ENCODE results near the gene CKAP5. TPM values are rescaled to one million over a fixed set of nuclear protein-coding genes. Genes with fewer than 3 reads are reported as not detected.

Gene CKAP5
- total RNA-seq, 1 donor from 2014 or later: 193 TPM

DNA sequence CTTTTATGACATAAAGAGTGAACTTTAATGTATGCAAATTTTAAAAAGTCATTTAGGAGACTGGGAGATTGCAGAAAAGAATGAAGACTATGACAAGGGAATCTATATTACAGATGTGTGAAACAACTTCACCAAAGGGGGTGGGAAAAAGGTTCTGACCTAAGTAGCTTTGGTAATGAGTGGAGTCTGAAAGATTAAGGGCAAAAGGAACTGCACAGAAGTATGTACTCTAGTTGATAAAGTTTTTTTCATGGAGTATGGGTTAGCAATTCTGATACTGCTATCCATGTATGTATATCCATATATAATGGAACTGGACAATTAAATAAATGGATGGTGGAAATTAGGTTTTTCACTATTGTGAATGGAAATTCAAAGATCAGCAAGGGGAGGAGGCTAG lies 9.2 kb downstream of the CKAP5 start:
- Mint-ChIP-seq H3K4me1 (ENCODE audit: low read depth, unreplicated experiment) (peaks cover 3% of the 10 kb centered on the region), H3K27me3 (ENCODE audit: unreplicated experiment) (no peaks in the 10 kb centered on the region), H3K9me3 (ENCODE audit: unreplicated experiment) (no peaks in the 10 kb centered on the region), H3K4me3 (ENCODE audit: unreplicated experiment) (no peak overlapping the region), H3K27ac (ENCODE audit: unreplicated experiment) (no peak overlapping the region), H3K36me3 (ENCODE audit: unreplicated experiment) (no peaks in the 10 kb centered on the region)
- no peak for DNase-seq
- TF ChIP-seq, protein P1, sequence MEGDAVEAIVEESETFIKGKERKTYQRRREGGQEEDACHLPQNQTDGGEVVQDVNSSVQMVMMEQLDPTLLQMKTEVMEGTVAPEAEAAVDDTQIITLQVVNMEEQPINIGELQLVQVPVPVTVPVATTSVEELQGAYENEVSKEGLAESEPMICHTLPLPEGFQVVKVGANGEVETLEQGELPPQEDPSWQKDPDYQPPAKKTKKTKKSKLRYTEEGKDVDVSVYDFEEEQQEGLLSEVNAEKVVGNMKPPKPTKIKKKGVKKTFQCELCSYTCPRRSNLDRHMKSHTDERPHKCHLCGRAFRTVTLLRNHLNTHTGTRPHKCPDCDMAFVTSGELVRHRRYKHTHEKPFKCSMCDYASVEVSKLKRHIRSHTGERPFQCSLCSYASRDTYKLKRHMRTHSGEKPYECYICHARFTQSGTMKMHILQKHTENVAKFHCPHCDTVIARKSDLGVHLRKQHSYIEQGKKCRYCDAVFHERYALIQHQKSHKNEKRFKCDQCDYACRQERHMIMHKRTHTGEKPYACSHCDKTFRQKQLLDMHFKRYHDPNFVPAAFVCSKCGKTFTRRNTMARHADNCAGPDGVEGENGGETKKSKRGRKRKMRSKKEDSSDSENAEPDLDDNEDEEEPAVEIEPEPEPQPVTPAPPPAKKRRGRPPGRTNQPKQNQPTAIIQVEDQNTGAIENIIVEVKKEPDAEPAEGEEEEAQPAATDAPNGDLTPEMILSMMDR (IDR thresholded peaks at IDR 0.05; ENCODE audit: partially characterized antibody, unreplicated experiment): no peak

DNA sequence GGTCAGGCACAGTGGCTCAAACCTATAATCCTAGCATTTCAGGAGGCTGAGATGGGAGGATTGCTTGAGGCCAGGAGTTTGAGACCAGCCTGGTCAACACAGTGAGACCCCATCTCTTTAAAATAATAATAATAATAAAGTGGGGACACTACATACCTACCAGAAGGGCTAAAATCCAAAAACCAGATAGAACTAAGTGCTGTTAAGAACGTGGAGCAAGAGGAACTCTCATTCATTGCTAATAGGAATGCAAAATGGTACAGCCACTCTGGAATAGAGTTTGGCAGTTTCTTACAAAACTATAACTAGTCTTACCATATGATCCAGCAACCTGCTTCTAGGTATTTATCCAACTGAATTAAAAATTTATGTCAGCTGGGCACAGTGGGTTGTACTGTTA lies 9.6 kb downstream of the CKAP5 start:
- Mint-ChIP-seq H3K27me3 (ENCODE audit: unreplicated experiment) (no peaks in the 10 kb centered on the region), H3K4me1 (ENCODE audit: low read depth, unreplicated experiment) (peaks cover 3% of the 10 kb centered on the region), H3K9me3 (ENCODE audit: unreplicated experiment) (no peaks in the 10 kb centered on the region), H3K27ac (ENCODE audit: unreplicated experiment) (no peak overlapping the region), H3K36me3 (ENCODE audit: unreplicated experiment) (no peaks in the 10 kb centered on the region), H3K4me3 (ENCODE audit: unreplicated experiment) (no peak overlapping the region)
- DNase-seq: no peak
- TF ChIP-seq, protein P1 (IDR thresholded peaks at IDR 0.05; ENCODE audit: partially characterized antibody, unreplicated experiment): no peak

DNA sequence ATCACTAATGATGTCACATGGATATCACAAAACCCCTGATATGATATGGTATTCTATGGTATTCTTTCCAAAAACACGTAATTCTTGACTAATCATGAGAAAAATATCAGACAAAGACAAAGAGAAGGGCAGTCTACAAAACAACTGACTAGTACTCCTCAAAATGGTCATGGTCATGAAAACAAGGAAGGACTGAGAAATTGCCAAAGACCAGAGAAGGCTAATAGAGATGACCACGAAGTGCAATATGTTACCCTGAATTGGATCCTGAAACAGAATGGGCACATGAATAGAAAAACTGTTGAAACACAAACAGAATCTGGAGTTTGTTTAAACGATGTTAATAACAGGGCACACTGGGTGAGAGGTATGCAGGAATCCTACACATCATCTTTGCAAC lies 10.2 kb downstream of the CKAP5 start:
- H3K27ac Mint-ChIP-seq (ENCODE audit: unreplicated experiment): no peak overlapping the region
- DNase-seq: no peak
- H3K27me3 Mint-ChIP-seq (ENCODE audit: unreplicated experiment): no peaks in the 10 kb centered on the region
- TF ChIP-seq, protein P1 (IDR thresholded peaks at IDR 0.05; ENCODE audit: partially characterized antibody, unreplicated experiment): no peak
- H3K4me1 Mint-ChIP-seq (ENCODE audit: low read depth, unreplicated experiment): peaks cover 3% of the 10 kb centered on the region
- no peaks in the 10 kb centered on the region for H3K9me3 Mint-ChIP-seq (ENCODE audit: unreplicated experiment)
- no peaks in the 10 kb centered on the region for H3K36me3 Mint-ChIP-seq (ENCODE audit: unreplicated experiment)
- H3K4me3 Mint-ChIP-seq (ENCODE audit: unreplicated experiment): no peak overlapping the region

DNA sequence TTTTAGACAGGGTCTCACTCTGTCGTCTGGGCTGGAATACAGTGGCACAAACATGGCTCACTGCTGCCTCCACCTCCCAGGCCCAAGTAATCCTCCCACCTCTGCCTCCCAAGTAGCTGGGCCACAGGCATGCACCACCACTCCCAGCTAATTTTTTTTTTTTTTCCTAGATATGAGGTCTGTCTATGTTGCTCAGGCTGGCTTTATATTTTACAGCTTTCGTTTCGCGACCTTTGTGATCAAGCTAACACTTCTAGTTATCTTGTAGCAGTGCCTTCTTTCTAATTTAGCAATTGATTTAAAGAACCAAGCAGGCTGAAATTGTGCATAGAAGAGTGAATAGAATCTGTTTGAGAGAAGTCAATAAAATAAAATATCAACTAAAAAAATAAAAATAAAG lies 11.3 kb downstream of the CKAP5 start:
- TF ChIP-seq, protein P1 (IDR thresholded peaks at IDR 0.05; ENCODE audit: partially characterized antibody, unreplicated experiment): no peak
- H3K4me1 Mint-ChIP-seq (ENCODE audit: low read depth, unreplicated experiment): peaks cover 3% of the 10 kb centered on the region
- no peak overlapping the region for H3K4me3 Mint-ChIP-seq (ENCODE audit: unreplicated experiment)
- no peaks in the 10 kb centered on the region for H3K36me3 Mint-ChIP-seq (ENCODE audit: unreplicated experiment)
- H3K9me3 Mint-ChIP-seq (ENCODE audit: unreplicated experiment): no peaks in the 10 kb centered on the region
- no peak overlapping the region for H3K27ac Mint-ChIP-seq (ENCODE audit: unreplicated experiment)
- no peaks in the 10 kb centered on the region for H3K27me3 Mint-ChIP-seq (ENCODE audit: unreplicated experiment)
- no peak for DNase-seq

DNA sequence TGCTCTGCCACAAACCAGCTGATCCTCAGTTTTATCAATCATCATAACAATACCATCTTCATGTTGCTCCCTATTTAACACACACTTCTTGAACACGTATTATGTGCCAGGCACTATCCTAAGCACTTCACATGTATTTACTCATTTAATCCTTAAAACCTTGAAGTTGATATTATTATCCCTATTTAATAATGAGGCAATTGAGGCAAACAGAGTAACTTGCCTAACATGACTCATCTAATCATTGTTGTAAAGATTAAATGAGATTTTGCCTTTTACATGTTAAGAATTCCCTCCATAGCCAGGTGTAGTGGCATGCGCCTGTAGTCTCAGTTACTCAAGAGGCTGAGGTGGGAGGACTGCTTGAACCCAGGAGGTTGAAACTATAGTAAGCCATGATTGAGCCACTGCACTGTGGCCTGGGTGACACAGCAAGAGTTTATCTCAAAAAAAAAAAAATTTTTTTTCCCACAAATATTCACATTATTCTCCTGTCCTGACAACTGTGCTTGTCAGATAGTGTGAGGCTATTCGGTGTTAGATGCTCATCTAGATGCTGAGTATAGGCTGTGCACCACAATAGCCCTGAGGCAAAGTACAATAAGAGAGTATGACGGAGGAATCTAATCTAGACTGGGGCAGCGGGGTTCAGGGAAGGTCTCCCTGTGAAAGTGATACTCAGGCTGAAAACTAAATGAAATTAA lies 13.4 kb downstream of the CKAP5 start:
- H3K27ac Mint-ChIP-seq (ENCODE audit: unreplicated experiment): no peak overlapping the region

More for the DNA sequence above, 13.4 kb downstream of the CKAP5 start:
- no peaks in the 10 kb centered on the region for H3K9me3 Mint-ChIP-seq (ENCODE audit: unreplicated experiment)
- no peak for DNase-seq
- H3K4me1 Mint-ChIP-seq (ENCODE audit: low read depth, unreplicated experiment): peaks cover 3% of the 10 kb centered on the region
- H3K4me3 Mint-ChIP-seq (ENCODE audit: unreplicated experiment): no peak overlapping the region
- TF ChIP-seq, protein P1 (IDR thresholded peaks at IDR 0.05; ENCODE audit: partially characterized antibody, unreplicated experiment): no peak
- no peaks in the 10 kb centered on the region for H3K36me3 Mint-ChIP-seq (ENCODE audit: unreplicated experiment)
- no peaks in the 10 kb centered on the region for H3K27me3 Mint-ChIP-seq (ENCODE audit: unreplicated experiment)

Measured in glutamatergic neuron (in vitro differentiated cells).